HG02943 (cell line): Measurements from ENCODE around the gene EXOSC3.
A peak's percentile ranks its signal among the peaks of the same experiment; 100 is the strongest.
"Not testable (repeated sequence)": the region's sequence is repeated elsewhere in the genome, so short reads cannot be mapped to it uniquely, and the experiment has no call there.

Experiments
- ATAC-seq: cut with Tn5 transposase; IDR thresholded peaks from one replicate; pipeline ENCODE4 v1.9.1; 2021; ENCODE audit warnings: mild to moderate bottlenecking, low read depth, moderate library complexity; ENCODE audit not compliant: unreplicated experiment

EXOSC3 gene

GRCh38 chr9:37784616-37785483, at the start of gene EXOSC3:
EXOSC3 (minus strand) TSS chr9:37785064; CDS start chr9:37785044, 20 bp downstream.
- ATAC-seq, result peak; percentile 85

DNA sequence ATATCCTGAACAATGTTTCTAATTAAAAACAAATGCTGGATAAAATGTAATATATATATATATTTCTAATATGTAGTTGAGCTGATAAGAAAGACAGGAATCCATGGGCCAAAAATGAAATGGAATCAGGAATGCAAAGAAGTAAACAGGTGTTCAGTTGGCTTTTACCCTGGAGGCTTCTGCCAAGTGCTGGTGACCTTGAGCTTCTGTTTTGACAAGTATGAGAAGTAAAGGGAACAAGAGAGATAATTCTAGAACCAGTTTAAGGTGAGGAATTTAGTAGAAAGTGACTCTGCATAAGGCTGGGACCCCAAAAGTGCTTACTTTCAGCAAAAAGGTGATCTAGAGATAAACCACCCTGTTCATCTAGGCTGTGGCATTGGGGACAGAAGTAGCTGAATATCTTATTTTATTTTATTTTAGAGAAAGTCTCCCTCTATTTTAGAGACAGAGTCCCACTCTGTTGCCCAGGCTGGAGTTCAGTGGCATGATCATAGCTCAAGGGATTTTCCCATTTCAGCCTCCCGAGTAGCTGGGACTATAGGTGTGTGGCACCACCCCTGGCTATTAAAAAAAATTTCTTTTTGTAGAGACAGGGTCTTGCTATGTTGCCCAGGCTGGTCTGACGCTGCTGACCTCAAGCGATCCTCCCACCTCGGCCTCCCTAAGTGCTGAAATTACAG, 42.8 kb upstream of the EXOSC3 start:
- ATAC-seq, result no peak

GRCh38 chr9:37825174-37825573, 40.3 kb upstream of the EXOSC3 start:
- not testable (repeated sequence) for ATAC-seq

- no peak for ATAC-seq
Measured at GRCh38 chr9:37820142-37820541, 35.3 kb upstream of the EXOSC3 start.

GRCh38 chr9:37818849-37819248, 34.0 kb upstream of the EXOSC3 start:
- ATAC-seq, result no peak

GRCh38 chr9:37812773-37813379, 28.0 kb upstream of the EXOSC3 start:
- ATAC-seq, result no peak

GRCh38 chr9:37811906-37812476, 27.1 kb upstream of the EXOSC3 start:
- ATAC-seq, result no peak

DNA sequence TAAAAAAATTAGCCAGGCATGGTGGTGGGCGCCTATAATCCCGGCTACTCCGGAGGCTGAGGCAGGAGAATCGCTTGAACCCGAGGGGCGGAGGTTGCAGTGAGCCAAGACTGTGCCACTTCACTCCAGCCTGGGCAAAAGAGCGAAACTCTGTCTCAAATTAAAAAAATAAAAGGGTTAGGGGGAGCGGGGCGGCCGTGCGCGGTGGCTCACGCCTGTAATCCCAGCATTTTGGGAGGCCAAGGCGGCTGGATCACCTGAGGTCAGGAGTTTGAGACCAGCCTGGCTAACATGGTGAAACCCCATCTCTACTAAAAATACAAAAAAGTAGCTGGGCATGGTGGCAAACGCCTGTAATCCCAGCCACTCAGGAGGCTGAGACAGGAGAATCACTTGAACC, 24.8 kb upstream of the EXOSC3 start:
- ATAC-seq, result not testable (repeated sequence)

DNA sequence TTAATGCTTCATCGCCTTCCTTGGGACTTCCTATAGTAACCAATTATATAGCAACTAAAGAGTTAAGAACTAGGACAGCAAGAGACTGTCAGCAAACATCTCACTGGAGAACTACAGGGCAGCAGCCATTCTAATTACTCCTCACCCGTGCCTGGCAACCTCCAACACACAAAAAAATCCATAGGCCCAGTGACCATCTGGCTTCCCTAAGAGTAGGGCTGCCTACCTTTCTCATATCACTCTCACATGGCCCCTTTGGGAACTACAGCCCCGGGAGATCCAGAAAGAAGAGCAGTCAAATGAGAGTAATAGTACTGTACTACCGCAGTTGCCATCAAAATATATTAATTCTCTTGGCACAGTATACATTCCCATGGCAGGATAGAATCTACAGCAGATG, 21.4 kb upstream of the EXOSC3 start:
- no peak for ATAC-seq

GRCh38 chr9:37801959-37802711, 17.3 kb upstream of the EXOSC3 start:
- no peak for ATAC-seq

DNA sequence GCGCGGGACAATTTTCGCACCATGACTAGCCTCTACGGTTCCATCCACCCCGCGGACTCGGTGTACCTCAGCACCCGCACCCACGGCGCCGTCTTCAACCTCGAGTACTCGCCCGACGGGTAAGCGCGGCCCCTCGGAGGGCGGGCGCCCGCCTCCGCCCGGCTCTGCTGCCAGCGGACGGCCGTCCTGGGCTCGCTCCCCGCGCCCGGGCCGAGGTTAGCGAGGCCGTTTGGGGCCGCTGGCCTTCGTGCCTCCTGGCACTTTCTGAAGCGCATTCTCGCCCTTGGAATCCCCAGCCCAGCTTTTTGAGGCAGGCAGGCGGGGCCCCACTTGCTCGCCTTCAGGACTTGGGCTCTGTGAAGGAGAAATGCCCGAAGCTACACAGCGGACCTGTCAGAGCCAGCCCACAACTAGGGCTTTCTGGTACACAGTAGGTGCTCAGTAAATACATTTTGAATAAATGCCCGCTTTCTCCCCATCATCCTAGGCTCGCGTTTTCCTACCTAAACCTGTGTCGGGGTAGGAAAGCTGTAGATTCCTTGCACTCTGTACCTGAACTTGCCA, 16.5 kb upstream of the EXOSC3 start:
- ATAC-seq, result peak; percentile 26

DNA sequence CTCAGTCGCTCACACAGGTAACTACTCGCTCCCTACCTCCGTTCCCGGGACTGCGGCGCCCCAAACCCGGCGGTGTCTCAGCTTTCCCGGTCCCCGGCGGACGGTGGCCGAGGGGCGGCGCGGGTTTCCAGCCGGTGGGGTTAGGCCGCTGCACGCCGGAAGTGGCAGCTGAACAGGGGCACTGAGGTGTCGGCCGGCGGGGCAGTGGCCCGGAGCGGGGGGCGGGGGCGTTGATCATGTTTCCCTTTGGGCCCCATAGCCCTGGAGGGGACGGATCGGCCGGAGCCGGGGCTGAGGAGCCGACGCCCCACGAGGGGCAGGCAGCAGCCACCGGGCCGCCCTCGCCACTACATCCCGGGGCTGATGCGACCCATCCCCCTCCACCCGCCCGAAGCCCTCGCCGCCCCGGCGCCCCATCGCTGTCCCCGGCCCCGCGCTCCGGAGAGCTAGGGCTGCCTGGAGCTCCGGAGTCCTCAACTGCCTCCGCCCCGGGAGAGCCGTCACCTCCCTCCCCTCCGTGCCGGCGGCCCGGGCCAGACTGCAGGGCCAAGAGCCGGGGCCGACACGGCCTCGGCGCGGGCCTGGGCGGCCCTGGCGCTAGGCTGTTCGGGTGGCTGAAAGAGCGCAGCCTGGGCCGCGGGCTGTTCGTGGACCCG, 15.9 kb upstream of the EXOSC3 start, which contains the start of gene DCAF10:
DCAF10 (plus strand) TSS at position 167 of the 656 bp plus-strand sequence; CDS start at position 237, 70 bp downstream.
- peak; percentile 66 for ATAC-seq

DNA sequence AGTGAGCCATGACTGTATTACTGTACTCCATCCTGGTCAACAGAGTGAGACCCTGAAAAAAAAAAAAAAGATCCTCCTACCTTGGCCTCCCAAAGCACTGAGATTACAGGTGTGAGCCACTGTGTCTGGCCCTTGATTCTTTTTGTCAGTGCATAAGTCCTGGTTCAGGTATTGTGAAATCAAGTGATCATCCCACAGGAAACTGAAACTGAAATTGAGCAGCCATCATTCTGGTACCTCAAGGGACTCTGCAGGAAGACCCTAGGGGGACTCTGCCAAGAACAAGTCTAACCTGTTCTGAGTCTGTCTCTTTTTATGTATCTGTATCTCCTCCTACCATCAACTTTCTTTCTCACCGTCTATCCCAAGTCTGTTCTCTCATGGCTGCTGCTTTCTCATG, 13.8 kb upstream of the EXOSC3 start:
- no peak for ATAC-seq

DNA sequence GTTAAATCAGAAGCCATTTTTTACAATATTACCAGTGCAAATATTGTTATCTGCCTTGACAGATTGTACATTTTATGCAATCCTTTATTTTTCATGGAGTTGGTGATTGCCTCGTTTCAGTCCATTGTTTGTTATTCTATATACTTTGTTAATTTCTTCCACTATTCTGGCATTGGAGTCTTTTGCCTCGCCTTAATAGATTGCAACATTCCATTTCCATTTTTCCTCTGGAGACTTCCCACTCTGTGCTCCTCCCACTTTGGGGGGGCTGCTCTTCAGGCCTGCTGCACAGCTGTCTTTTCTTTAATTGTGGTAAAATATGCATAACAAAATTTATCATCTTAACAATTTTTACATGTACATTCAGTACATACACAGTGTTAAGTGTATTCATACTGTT, 11.4 kb upstream of the EXOSC3 start:
- ATAC-seq, result no peak

GRCh38 chr9:37792122-37792521, 7.3 kb upstream of the EXOSC3 start:
- ATAC-seq, result no peak

DNA sequence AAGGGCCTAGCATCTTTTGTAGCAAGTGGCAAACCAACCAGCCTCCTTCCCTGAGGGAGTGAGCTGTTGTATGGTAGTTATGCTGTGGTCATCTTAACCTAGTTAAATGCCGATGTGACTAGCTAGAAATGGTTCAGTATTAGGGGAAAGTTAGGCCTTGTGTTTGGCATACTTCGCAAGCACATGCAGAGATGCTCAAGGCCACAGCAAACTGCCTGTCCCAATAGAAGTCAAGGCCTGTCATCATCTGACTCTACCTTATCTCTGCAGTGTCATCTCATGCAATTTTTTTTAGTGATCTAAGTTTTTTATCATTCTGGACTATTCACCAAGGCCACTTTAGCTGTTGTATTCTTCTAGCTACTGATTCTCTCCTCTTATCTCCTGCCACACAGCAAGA, 5.2 kb upstream of the EXOSC3 start:
- no peak for ATAC-seq

DNA sequence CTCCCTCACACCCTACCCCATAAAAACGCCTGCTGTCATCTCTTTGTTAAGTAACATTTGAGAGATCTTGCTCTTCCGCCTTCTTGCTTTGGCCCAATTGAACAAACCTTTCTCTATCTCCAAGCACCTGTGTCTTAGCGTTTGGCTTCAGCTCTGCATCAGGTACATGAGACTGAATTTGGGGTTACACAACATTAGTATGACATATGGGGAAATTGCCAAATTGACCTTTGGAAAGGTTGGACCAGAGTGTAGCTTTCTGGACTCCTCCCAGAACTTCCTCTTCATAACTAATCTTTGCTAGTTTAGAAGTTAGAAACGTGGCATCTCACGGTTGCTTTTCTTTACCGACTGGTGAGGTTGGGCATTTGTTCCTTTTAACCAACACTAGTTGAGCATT, 3.5 kb upstream of the EXOSC3 start:
- ATAC-seq, result no peak

DNA sequence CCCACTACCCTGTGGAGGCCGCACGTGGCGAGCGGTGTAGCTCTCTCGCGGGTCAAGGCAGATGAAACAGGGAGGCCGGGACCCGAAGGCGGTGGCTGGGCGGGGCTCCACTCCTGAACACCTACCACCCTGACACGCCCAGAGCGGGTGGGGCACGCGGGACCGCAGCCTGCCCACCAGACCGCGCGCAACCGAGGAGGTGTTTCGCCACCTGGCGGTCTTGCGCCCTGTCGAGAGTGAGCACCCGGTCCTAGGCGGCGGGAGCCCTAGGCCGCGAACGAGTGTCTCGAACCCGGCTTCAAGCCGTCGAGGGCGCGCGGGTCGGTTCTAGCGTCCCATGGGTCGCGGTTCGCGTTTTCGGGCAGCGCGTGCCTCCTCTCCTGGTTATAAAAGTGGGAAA, 2.2 kb upstream of the EXOSC3 start:
- no peak for ATAC-seq

DNA sequence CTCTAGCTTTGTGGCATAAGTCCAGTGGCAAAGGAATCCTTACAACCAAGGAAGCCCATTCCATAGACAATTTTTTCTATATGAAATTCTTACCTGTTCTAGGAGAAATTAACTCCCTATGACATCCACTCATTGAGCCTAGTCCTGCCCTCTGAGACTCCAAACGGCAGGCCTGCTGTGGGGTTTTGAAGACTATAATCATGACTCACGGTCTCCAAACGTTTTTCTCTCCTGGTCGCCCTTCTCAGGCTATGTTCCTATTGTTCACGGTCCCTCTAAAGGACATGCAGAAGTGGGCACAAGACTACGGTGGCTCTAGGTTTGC, 611 bp downstream of the EXOSC3 start:
- ATAC-seq, result no peak

GRCh38 chr9:37778534-37778933, 6.3 kb downstream of the EXOSC3 start:
- ATAC-seq, result no peak
